Measurements from ENCODE around the gene COL26A1. TPM values are rescaled to one million over a fixed set of nuclear protein-coding genes. Genes with fewer than 3 reads are reported as not detected.
"Not testable (repeated sequence)": the region's sequence is repeated elsewhere in the genome, so short reads cannot be mapped to it uniquely, and the experiment has no call there.

Gene COL26A1
- total RNA-seq, 1 donor from 2014 or later: not detected

- not testable (repeated sequence) for DNase-seq (ENCODE audit: low read depth in 2 of 2)
Observed at GRCh38 chr7:101491442-101491841, 128.8 kb downstream of the COL26A1 start.

- no peak for DNase-seq (ENCODE audit: low read depth in 2 of 2)
Observed at GRCh38 chr7:101494602-101495329, 132.1 kb downstream of the COL26A1 start.

GRCh38 chr7:101496017-101496416 is 133.3 kb downstream of the COL26A1 start:
- DNase-seq (ENCODE audit: low read depth in 2 of 2): no peak

GRCh38 chr7:101501351-101501750 is 138.7 kb downstream of the COL26A1 start:
- no peak for DNase-seq (ENCODE audit: low read depth in 2 of 2)

DNA sequence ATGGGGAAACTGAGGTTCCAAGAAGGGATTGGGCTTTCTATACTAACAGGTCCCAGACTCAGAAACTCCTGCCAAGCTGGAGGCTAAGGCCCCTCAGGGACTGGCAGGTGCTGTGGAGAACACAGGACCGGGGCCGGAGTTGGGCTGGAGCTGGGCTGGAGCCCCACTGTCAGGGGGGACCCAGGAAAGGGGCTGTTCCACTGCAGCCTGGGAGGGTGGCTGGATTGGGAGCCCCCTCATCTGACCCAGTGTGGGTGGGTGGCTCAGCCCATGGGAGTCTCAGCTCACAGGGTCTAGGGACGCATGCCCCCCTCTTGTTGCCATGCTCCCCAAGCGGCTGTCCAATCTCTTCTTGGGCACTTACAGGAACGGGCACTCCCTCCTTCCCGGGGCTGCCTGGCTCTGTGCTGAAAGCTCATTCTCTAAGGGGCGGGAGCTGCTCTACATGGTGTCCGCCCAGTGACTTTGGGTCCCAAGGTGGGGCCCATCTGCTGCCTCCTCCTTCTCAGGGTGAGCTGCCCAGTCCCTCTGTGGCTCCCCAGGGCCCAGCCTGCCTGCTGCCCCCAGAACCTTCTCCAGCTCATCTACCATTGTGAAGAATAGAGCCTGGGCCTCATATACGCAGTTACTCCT is 139.9 kb downstream of the COL26A1 start:
- DNase-seq (ENCODE audit: low read depth in 2 of 2): no peak

DNA sequence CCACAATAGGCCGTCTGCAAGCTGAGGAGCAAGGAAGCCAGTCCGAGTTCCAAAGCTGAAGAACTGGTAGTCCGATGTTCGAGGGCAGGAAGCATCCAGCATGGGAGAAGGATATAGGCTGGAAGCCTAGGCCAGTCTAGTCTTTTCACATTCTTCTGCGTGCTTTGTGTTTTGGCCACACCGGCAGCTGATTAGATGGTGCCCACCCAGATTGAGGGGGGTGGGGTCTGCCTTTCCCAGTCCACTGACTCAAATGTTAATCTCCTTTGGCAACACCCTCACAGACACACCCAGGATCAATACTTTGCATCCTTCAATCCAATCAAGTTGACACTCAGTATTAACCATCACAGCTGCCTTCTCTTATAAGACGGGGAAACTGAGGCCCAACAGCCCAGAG is 142.8 kb downstream of the COL26A1 start:
- DNase-seq (ENCODE audit: low read depth in 2 of 2): not testable (repeated sequence)

DNA sequence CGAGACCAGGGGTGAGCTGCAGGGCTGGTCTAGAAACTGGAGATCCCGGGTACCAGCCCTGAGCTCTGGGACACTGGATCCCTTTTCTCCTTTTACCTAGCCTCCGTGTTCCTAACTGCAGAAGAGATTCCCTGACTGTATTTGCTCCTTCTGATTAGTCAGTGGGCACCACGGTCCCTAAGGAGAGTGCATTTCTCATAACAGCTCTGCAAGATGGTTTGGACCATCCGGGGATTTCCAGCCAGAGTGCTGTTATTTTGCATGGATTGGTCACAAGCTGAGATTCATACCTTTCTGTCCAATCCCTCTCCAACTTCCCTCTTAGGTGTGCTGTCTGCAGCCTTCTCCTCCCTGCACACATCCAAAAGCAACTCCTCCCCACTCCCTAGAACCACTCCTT is 143.9 kb downstream of the COL26A1 start:
- DNase-seq (ENCODE audit: low read depth in 2 of 2): no peak

DNA sequence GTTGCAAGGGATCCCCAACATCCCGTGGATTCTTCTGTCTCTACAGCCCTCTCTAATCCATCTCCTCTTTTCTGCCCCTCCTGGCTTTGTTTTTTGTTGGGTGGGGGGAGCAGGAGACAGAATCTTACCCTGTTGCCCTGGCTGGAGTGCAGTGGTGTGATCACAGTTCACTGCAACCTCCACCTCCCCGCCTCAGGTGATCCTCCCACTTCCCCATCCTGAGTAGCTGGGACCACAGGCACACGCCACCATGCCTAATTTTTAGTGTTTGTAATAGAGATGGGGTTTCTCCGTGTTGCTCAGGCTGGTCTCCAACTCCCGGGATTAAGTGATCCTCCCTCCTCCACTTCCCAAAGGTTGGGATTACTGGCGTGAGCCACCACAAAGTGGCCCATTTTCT is 144.7 kb downstream of the COL26A1 start:
- no peak for DNase-seq (ENCODE audit: low read depth in 2 of 2)

DNA sequence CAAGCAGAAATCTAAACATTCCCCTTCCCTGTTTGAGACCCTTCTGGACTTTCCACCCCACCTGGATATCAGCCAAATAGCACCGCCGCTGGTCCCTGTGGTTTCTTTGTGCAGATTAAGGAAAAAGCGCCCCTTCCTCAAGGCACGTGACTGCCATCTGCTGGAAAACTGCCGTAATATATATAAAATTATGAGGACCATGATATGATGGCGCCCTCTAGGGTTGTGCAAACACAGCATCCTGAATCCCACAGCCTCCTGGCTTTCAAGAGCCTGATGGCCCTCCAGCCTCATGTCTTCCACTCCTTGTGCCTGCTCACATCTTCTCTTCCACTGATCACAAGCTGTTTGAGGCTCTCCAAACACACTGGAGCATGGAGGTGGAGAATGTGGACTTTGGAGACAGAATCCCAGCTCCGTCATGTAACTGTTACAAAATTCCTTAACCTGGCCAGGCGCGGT is 145.1 kb downstream of the COL26A1 start:
- peak; percentile 14 to 47 for DNase-seq (ENCODE audit: low read depth in 2 of 2)

DNA sequence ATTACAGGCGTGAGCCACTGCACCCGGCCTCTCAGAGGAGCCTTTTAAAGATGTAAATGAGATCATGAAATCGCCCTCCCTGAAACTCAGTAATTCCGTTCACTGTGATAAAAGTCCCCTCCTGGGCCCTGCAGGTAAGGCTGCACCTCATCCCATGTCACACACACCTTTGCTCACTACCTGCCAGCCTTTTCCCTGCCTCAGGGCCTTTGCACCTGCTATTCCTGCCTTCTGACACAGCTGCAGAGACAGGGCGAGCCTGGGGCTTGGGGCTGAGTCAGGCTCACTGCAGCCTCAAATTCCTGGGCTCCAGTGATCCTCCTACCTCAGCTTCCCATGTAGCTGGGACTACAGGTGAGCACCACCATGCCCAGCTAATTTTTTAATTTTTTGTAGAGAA is 147.6 kb downstream of the COL26A1 start:
- DNase-seq (ENCODE audit: low read depth in 2 of 2): no peak

DNA sequence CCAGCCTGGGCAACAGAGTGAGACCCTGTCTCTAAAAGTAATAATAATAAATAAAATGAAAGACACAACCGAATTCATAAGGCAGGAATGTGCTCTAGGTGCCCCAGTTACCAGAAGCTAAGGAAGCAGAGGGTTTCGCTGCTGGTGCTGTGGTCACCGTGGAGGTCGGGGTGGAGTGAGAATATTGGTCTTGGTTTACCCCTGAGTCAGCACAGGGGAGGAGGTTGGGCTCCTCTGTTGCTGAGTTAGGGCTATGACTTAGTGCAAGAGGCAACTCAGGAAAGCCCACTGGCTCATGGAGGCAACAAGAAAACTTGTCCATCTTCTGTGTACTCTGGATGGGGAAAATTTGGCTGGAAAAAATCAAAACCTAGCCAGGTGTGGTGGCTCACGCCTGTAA is 149.3 kb downstream of the COL26A1 start:
- no peak for DNase-seq (ENCODE audit: low read depth in 2 of 2)

GRCh38 chr7:101516851-101517250 is 154.2 kb downstream of the COL26A1 start:
- no peak for DNase-seq (ENCODE audit: low read depth in 2 of 2)

DNA sequence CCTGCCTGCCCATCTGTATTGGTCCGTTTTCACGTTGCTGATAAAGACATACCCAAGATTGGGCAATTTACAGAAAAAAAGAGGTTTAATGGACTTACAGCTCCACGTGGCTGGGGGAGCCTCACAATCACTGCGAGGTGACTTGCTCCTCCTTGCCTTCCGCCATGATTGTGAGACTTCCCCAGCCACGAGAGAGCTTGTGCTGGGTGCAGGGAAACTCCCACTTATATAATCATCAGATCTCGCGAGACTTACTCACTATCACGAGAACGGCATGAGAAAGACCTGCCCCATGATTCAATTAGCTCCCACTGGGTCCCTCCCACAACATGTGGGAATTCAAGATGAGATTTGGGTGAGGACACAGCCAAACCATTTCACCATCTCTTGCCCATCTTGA is 154.6 kb downstream of the COL26A1 start:
- no peak for DNase-seq (ENCODE audit: low read depth in 2 of 2)

- DNase-seq (ENCODE audit: low read depth in 2 of 2): no peak
Observed at GRCh38 chr7:101518336-101518735, 155.7 kb downstream of the COL26A1 start.

- no peak for DNase-seq (ENCODE audit: low read depth in 2 of 2)
Observed at GRCh38 chr7:101519324-101520023, 156.8 kb downstream of the COL26A1 start.

- no peak for DNase-seq (ENCODE audit: low read depth in 2 of 2)
Observed at GRCh38 chr7:101521430-101521925, 158.8 kb downstream of the COL26A1 start.

DNA sequence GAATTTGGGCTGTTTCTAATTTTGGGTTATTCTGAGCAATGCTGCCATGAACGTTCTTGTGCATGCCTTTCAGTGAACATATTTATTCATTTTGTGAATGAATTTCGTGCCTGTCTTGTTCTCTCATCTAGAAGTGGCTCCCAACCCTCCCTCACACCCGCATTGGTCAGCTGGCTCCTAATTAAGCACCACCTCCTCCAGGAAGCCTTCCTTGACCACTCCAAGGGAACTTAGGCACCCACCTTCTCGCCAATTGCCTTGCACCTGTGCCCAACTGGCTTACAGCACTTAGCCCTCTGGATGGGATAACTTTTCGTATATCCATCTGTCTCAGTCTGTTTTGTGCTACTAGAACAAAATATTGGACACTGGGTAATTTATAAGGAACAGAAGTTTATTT is 159.3 kb downstream of the COL26A1 start:
- DNase-seq (ENCODE audit: low read depth in 2 of 2): no peak

- DNase-seq (ENCODE audit: low read depth in 2 of 2): peak in 1 of 2 donors; percentile 32
Observed at GRCh38 chr7:101527844-101528667, 165.4 kb downstream of the COL26A1 start.

- DNase-seq (ENCODE audit: low read depth in 2 of 2): no peak
Observed at GRCh38 chr7:101529560-101529959, 166.9 kb downstream of the COL26A1 start.

DNA sequence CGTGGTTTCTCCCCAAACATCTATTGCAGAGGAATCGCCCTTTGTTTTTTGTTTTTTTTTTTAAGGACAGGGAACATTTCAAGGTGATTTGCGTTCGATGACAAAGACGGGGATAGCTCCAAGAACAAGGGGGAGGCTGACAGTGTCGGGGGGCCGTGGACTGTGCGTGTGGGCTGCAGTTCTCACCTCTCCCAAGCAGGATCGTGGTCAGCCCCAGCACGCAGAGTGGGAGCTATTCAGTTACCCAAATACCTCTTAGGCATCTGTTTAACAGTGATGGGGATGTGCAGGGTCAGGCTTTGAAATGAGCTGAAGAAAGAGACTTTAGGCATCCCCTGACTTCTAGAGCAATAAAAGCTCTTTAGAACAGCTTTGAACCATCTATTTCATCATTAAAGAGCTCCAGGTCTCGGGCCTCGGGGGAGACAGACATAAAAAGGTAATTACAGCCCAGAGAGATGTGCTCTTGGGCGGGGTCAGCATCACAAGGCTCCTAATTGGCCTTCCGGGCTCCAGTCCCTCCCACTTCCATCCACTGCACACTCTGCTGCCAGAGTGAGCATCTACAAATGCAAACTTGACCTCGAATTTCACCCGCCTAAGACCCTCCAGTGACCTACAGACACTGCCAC is 169.2 kb downstream of the COL26A1 start:
- DNase-seq (ENCODE audit: low read depth in 2 of 2): no peak
